HepG2 (cell line): ENCODE results near the gene NCMAP. TPM values are rescaled to one million over a fixed set of nuclear protein-coding genes. Genes with fewer than 3 reads are reported as not detected.
A peak's percentile ranks its signal among the peaks of the same experiment; 100 is the strongest.

ENCODE experiments used
- FOXA1 ChIP-seq, 2 experiments: fragments of 450-650 bp in 1 of 2; sonication (generic) in 1 of 2; formaldehyde crosslinking in 1 of 2; IDR thresholded peaks; 2 replicates each; pipeline versions ENCODE4 v1.4.0 to v1.6.1; 2016 to 2020; ENCODE audit warnings: missing genetic modification reagents in 1 of 2
- GPBP1L1 ChIP-seq: sonication (generic); formaldehyde crosslinking; IDR thresholded peaks from 2 replicates; pipeline ENCODE4 v1.5.0; 2020; ENCODE audit warnings: mild to moderate bottlenecking, missing genetic modification reagents
- IRF9 ChIP-seq: sonication (generic); formaldehyde crosslinking; IDR thresholded peaks from 2 replicates; pipeline ENCODE4 v1.8.0; 2022; ENCODE audit warnings: missing genetic modification reagents, mild to moderate bottlenecking, borderline replicate concordance
- ZBTB40 ChIP-seq, 2 experiments: fragments of 450-650 bp in 1 of 2; sonication (generic) in 1 of 2; formaldehyde crosslinking in 1 of 2; IDR thresholded peaks; 2 replicates each; pipeline versions ENCODE4 v1.6.1 to v1.8.0; 2016 to 2022; ENCODE audit warnings: antibody characterized with exemption in 1 of 2, mild to moderate bottlenecking in 1 of 2, missing genetic modification reagents in 1 of 2
- ZNF629 ChIP-seq: sonication (generic); formaldehyde crosslinking; conservative IDR thresholded peaks from 2 replicates; pipeline ENCODE4 v1.5.0; 2020; ENCODE audit warnings: missing genetic modification reagents
- polyA plus RNA-seq, 8 experiments: library from polyadenylated mRNA; depleted of rRNA in 3 of 8; stranded (reverse) in 7 of 8; unstranded in 1 of 8; fragments of >200 nt; fragmentation: Illumina TruSeq in 4 of 8; extraction: Trizol in 4 of 8; gene quantifications; 2 replicates each; pipeline versions ENCODE4 v1.2.1 to v1.2.3, GENCODE V29; 2011 to 2016; ENCODE audit warnings: low read depth in 4 of 8, missing spikeins in 1 of 8, mixed read lengths in 1 of 8; ENCODE audit not compliant: insufficient read depth in 1 of 8
- total RNA-seq, 5 experiments: library from RNA; depleted of rRNA; stranded (reverse); fragments of >200 nt; fragmentation: Illumina TruSeq; extraction: Trizol; gene quantifications; 2 replicates each; pipeline ENCODE4 v1.2.3, GENCODE V29; 2016; ENCODE audit warnings: low read depth in 1 of 5
- TF ChIP-seq, protein P1 (sequence below): sonication (generic); formaldehyde crosslinking; IDR thresholded peaks from 2 replicates; pipeline ENCODE4 v1.5.1; 2020; ENCODE audit warnings: mild to moderate bottlenecking, missing genetic modification reagents
- TF ChIP-seq, protein P2 (sequence below): sonication (generic); formaldehyde crosslinking; IDR thresholded peaks from 2 replicates; pipeline ENCODE4 v1.8.1; 2023; ENCODE audit warnings: mild to moderate bottlenecking, missing genetic modification reagents
- TF ChIP-seq, protein P3 (sequence below): sonication (generic); formaldehyde crosslinking; IDR thresholded peaks from 2 replicates; pipeline ENCODE4 v1.8.1; 2023; ENCODE audit warnings: missing genetic modification reagents, inconsistent platforms, borderline replicate concordance

The NCMAP gene
- total and polyA plus RNA-seq, 2 of the 13 experiments (the other 11 are each of a cell fraction or from before 2014, with no cell fraction given): 2.7 to 20.0 TPM

GRCh38 chr1:24643363-24644099 is 87.6 kb downstream of the NCMAP start (continued):
- no peak for TF ChIP-seq ZBTB40 (IDR thresholded peaks at IDR 0.05)
- TF ChIP-seq ZBTB40 (CRISPR knock-in tag; IDR thresholded peaks at IDR 0.05): 0 out of 2 replicates have a peak, but pooled peaks have one; percentile 12
- 0 out of 2 replicates have a peak, but pooled peaks have one; percentile 56 for TF ChIP-seq IRF9
- no peak for TF ChIP-seq FOXA1 (IDR thresholded peaks at IDR 0.05)
- TF ChIP-seq FOXA1 (CRISPR knock-in tag; IDR thresholded peaks at IDR 0.05): no peak
- no peak for TF ChIP-seq ZNF629 (CRISPR knock-in tag)
- TF ChIP-seq, protein P1, sequence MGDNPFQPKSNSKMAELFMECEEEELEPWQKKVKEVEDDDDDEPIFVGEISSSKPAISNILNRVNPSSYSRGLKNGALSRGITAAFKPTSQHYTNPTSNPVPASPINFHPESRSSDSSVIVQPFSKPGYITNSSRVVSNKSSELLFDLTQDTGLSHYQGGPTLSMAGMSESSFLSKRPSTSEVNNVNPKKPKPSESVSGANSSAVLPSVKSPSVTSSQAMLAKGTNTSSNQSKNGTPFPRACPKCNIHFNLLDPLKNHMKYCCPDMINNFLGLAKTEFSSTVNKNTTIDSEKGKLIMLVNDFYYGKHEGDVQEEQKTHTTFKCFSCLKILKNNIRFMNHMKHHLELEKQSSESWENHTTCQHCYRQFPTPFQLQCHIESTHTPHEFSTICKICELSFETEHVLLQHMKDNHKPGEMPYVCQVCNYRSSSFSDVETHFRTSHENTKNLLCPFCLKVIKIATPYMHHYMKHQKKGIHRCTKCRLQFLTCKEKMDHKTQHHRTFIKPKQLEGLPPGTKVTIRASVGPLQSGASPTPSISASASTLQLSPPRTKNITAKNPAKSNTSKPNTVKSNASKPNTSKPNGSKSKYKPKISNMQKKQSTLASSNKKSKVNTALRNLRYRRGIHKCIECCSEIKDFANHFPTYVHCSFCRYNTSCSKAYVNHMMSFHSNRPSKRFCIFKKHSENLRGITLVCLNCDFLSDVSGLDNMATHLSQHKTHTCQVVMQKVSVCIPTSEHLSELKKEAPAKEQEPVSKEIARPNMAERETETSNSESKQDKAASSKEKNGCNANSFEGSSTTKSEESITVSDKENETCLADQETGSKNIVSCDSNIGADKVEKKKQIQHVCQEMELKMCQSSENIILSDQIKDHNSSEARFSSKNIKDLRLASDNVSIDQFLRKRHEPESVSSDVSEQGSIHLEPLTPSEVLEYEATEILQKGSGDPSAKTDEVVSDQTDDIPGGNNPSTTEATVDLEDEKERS (CRISPR knock-in tag): no peak
- TF ChIP-seq, protein P2, sequence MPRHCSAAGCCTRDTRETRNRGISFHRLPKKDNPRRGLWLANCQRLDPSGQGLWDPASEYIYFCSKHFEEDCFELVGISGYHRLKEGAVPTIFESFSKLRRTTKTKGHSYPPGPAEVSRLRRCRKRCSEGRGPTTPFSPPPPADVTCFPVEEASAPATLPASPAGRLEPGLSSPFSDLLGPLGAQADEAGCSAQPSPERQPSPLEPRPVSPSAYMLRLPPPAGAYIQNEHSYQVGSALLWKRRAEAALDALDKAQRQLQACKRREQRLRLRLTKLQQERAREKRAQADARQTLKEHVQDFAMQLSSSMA (CRISPR knock-in tag): peak; percentile 74; the same call in 1 of the 2 replicates
- TF ChIP-seq, protein P3, sequence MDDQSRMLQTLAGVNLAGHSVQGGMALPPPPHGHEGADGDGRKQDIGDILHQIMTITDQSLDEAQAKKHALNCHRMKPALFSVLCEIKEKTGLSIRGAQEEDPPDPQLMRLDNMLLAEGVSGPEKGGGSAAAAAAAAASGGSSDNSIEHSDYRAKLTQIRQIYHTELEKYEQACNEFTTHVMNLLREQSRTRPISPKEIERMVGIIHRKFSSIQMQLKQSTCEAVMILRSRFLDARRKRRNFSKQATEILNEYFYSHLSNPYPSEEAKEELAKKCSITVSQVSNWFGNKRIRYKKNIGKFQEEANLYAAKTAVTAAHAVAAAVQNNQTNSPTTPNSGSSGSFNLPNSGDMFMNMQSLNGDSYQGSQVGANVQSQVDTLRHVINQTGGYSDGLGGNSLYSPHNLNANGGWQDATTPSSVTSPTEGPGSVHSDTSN (CRISPR knock-in tag): no peak
- no peak for TF ChIP-seq GPBP1L1 (CRISPR knock-in tag)
